ENCODE measurements around the gene PHF2. TPM values are rescaled to one million over a fixed set of nuclear protein-coding genes. Genes with fewer than 3 reads are reported as not detected.

PHF2 gene
- total RNA-seq, 2 experiments from 2014 or later, result 20.6 to 23.7 TPM

DNA sequence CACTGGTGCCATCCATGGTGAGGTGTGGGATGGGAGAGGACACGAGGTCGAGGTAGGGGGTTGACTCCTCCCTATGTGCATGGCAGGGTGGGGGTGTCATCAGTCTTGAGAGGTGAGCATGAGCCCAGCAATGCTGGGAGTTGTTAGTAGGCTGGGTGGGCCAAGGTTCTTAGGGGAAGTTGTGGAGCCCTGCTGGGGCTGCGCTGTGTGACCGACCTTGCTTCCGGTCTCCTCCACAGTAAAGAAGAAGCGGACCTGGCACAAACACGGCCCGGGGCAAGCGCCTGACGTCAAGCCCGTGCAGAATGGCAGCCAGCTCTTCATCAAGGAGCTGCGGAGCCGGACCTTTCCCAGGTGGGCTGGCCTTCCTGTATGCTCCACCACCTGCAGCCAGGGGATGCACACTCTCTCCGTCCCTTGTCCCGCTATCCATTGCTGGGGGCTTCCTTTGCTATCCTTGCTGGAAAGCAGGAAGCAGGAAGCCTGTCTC, 59.8 kb downstream of the PHF2 start:
- no peaks in the 10 kb centered on the region for H3K4me1 ChIP-seq (ENCODE audit: insufficient read depth, low read length, poor library complexity, severe bottlenecking)
- ChIA-PET POLR2A (no interaction called here), CTCF (ENCODE audit: unreplicated experiment) (no interaction called here)
- no peak overlapping the region for H3K27ac ChIP-seq (ENCODE audit: low read depth, low read length, poor library complexity, severe bottlenecking)
- H2AFZ ChIP-seq (ENCODE audit: low read length), result no peak overlapping the region
- peaks cover 5% of the 10 kb centered on the region; the same call in 1 of the 2 replicates for H3K9me3 ChIP-seq (ENCODE audit: low read length)
- no peak overlapping the region for H3K4me3 ChIP-seq (ENCODE audit: low read depth, low read length, poor library complexity, severe bottlenecking)
- H3K79me2 ChIP-seq (ENCODE audit: insufficient read depth, low read depth, low read length), result no peaks in the 10 kb centered on the region
- H3K4me2 ChIP-seq (ENCODE audit: low read length), result no peak overlapping the region
- BruUV-seq (replicated peaks), result no TSS peak
- H3K9me2 ChIP-seq (ENCODE audit: insufficient read depth, low read length), result no peaks in the 10 kb centered on the region
- TF ChIP-seq CTCF (conservative IDR thresholded peaks at IDR 0.05; ENCODE audit: low read length), result no peak
- no peak for TF ChIP-seq EZH2phosphoT487 (IDR thresholded peaks at IDR 0.05; ENCODE audit: borderline replicate concordance, low read depth, low read length)
- intact Hi-C loops (cut with micrococcal nuclease; ENCODE audit: unreplicated experiment), result no loop called here
- H4K20me1 ChIP-seq (ENCODE audit: insufficient read depth, low read length), result no peaks in the 10 kb centered on the region
- H3K36me3 ChIP-seq (ENCODE audit: insufficient read depth, low read length), result peaks cover 13% of the 10 kb centered on the region
- DNase-seq (ENCODE audit: low spot score), result no peak

DNA sequence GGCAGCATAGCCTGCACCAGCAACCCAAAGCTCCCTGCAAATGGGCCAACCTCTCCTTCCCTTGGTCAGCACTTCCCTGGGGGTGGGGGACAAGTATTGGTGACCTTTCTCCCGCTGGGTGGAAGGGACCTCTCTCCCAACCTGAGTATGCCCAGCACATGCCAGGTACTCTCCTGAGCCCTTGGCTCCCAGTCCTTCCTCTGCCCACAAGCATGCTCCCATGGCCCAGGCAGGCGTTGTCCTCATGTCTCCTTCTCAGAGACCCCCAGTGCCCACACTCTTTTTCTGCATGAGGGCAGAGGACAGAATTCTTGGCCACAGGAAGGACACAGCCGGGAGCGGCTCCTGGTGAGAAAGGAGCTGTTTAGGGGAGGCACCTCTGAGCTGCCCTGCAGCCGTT, 60.3 kb downstream of the PHF2 start:
- H3K4me3 ChIP-seq (ENCODE audit: low read depth, low read length, poor library complexity, severe bottlenecking), result no peak overlapping the region
- TF ChIP-seq EZH2phosphoT487 (IDR thresholded peaks at IDR 0.05; ENCODE audit: borderline replicate concordance, low read depth, low read length) (no peak), CTCF (conservative IDR thresholded peaks at IDR 0.05; ENCODE audit: low read length) (no peak)
- peaks cover 5% of the 10 kb centered on the region; the same call in 1 of the 2 replicates for H3K9me3 ChIP-seq (ENCODE audit: low read length)
- CTCF ChIA-PET (ENCODE audit: unreplicated experiment), result no interaction called here
- POLR2A ChIA-PET, result interaction anchor here (0.6 kb wide), 1 partner anchor 14 kb away, joined by 3 read pairs; no protein-coding TSS in a partner anchor
- H3K9me2 ChIP-seq (ENCODE audit: insufficient read depth, low read length), result no peaks in the 10 kb centered on the region
- H4K20me1 ChIP-seq (ENCODE audit: insufficient read depth, low read length), result no peaks in the 10 kb centered on the region
- H3K4me2 ChIP-seq (ENCODE audit: low read length), result no peak overlapping the region
- no peak overlapping the region for H3K27ac ChIP-seq (ENCODE audit: low read depth, low read length, poor library complexity, severe bottlenecking)
- no peak overlapping the region for H2AFZ ChIP-seq (ENCODE audit: low read length)
- intact Hi-C loops (cut with micrococcal nuclease; ENCODE audit: unreplicated experiment), result no loop called here
- no peaks in the 10 kb centered on the region for H3K79me2 ChIP-seq (ENCODE audit: insufficient read depth, low read depth, low read length)
- no peaks in the 10 kb centered on the region for H3K4me1 ChIP-seq (ENCODE audit: insufficient read depth, low read length, poor library complexity, severe bottlenecking)
- H3K36me3 ChIP-seq (ENCODE audit: insufficient read depth, low read length), result peaks cover 13% of the 10 kb centered on the region
- DNase-seq (ENCODE audit: low spot score), result no peak
- BruUV-seq (replicated peaks), result no TSS peak

GRCh38 chr9:93637886-93638285, 61.5 kb downstream of the PHF2 start:
- POLR2A ChIA-PET, result interaction anchor here (0.7 kb wide), 1 partner anchor 296 kb away, joined by 4 read pairs; no protein-coding TSS in a partner anchor
- Histone ChIP-seq H3K9me2 (ENCODE audit: insufficient read depth, low read length) (no peaks in the 10 kb centered on the region), H3K79me2 (ENCODE audit: insufficient read depth, low read depth, low read length) (no peaks in the 10 kb centered on the region), H4K20me1 (ENCODE audit: insufficient read depth, low read length) (no peaks in the 10 kb centered on the region), H3K9me3 (ENCODE audit: low read length) (peaks cover 5% of the 10 kb centered on the region; the same call in 1 of the 2 replicates), H3K36me3 (ENCODE audit: insufficient read depth, low read length) (peaks cover 13% of the 10 kb centered on the region), H3K4me3 (ENCODE audit: low read depth, low read length, poor library complexity, severe bottlenecking) (no peak overlapping the region), H3K27ac (ENCODE audit: low read depth, low read length, poor library complexity, severe bottlenecking) (no peak overlapping the region), H3K4me1 (ENCODE audit: insufficient read depth, low read length, poor library complexity, severe bottlenecking) (no peaks in the 10 kb centered on the region), H3K4me2 (ENCODE audit: low read length) (no peak overlapping the region), H2AFZ (ENCODE audit: low read length) (no peak overlapping the region)
- intact Hi-C loops (cut with micrococcal nuclease; ENCODE audit: unreplicated experiment), result no loop called here
- DNase-seq (ENCODE audit: low spot score), result no peak
- CTCF ChIA-PET (ENCODE audit: unreplicated experiment), result no interaction called here
- TF ChIP-seq EZH2phosphoT487 (IDR thresholded peaks at IDR 0.05; ENCODE audit: borderline replicate concordance, low read depth, low read length), result no peak
- TF ChIP-seq CTCF (conservative IDR thresholded peaks at IDR 0.05; ENCODE audit: low read length), result no peak
- TSS peak; percentile 37 for BruUV-seq (replicated peaks)
